NOMO-1 treated with dmso at 0.1 percent for 144 hours (cell line): ENCODE results near the gene HEXA.
A peak's percentile ranks its signal among the peaks of the same experiment; 100 is the strongest.
"Not testable (repeated sequence)": the region's sequence is repeated elsewhere in the genome, so short reads cannot be mapped to it uniquely, and the experiment has no call there.

ENCODE experiments used
- DNase-seq: peaks from one replicate; lab custom pipeline; 2025; ENCODE audit not compliant: unreplicated experiment; lab: John Stamatoyannopoulos, UW

Gene HEXA

DNA sequence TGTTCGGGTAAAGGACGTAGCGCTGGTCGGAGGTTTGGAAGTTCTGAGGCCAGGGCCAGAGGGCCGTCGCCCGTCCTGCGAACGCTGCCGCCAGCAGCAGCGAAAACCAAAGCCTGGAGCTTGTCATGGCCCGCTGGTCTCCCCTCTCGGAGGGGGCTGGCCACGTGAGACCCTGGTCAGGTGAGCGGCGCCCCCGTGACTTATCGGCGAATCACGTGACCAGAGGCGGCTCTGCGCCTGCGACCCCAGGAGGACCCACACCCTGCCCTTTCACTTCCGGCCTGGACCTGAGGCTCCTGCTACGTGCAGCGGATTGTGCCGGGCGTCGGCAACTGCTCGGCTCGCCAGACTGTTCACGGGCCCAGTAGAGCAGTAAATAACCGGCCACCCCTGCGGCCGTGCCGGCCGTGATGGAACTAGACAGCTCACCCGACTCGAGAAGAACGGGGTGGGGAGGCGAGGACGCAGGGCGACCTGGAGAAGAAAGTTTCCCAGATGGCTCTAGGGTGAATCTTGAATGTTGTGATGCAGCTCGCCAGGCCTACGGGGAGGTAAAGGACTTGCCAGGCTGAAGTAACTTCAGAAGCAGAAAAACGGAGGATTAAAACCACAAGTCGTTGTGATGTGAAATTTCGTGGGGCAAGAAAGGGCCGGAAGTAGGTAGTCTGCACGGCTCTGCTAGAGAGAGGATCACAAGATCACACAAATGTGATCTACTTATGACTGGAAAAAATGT is at the start of gene HEXA:
HEXA (minus strand) TSS at position 169 of the 736 bp plus-strand sequence; CDS start at position 127, 42 bp downstream.
- DNase-seq, result peak; percentile 76

DNA sequence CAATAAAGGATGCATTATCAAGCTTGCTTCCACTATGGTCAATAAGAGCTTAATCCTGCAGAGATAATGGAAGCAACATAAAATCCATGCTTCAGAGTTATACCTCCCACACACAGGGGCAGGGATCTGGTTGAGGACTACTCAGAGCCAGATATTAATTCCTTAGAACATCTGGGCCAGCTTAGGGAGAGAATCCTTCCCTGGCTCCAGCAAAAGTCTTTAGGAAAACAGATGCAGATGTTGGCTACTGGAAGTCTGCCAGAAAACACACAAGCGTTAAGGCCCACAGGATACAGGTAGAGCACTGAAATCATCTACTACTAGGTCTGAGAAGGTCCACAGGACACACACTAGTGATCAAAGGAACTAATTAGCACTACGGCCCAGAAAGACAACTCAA is 47.4 kb upstream of the HEXA start:
- no peak for DNase-seq

DNA sequence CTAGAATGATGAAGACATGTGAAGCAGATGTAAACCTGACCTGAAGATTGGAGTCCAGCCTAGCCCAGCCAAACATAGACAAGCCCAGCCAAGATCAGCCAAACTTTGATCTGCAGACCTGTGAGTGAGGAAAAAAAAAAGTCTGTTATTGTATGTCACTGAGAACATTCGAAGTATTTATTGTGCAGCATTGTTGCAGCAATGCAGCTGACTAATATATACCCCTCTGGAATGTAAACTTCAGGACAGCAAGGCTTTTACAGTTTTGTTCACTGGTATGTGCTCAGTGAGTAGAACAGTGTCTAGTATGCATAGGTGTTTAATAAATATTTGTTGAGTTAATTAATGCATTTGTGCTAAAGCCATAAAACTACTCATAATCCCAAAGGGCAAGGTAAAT is 45.7 kb upstream of the HEXA start:
- DNase-seq, result no peak

DNA sequence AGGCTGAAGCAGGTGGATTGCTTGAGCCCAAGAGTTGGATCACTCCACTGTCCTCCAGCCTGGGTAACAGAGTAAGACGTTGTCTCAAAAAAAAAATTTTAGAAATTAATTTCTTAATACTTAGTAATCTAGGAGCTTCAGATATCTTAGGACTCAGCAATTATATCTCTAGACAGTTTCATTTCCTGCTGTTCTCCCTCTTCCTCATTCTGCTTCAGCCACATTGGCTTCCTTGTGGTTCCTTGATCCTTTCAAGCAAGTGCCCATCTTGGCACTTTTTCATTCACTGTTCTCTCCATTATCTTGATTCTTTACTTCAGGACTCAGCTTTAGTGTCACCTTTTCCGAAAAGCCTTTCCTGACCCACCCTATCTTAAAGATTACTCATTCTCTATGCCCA is 44.8 kb upstream of the HEXA start:
- DNase-seq, result peak; percentile 69

DNA sequence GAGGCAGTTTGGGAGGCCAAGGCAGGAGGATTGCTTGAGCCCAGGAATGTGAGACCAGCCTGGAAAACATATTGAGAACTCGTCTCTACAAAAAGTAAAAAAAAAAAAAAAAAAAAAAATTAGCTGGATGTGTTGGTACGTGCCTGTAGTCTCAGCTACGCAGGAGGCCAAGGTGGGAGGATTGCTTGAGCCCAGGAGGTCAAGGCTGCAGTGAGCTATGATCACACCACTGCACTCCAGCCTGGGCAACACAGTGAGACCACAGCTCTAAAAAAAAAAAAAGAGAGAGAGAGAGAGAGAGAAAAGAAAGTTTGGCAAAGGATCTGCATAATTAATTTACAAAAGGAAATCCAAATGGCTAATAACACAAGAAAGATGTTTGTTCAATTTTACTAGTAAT is 44.0 kb upstream of the HEXA start:
- DNase-seq, result not testable (repeated sequence)

DNA sequence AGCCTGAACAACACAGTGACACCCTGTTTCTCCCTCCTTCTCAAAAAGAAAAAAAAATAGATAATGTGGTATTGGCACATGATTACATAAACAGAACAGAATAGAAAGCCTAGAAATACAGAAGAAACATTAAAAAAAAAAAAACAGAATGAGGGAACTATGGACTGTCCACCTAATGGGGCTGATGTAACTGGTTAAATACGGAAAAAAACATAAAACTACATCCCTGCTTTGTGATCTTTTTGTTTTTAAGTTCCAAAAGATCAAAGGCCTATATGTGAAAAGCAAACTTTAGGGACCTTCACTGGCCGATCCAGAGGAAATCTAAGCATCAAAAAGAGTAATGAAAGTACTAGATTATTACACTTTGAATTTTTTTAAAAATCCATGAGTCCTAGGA is 39.5 kb upstream of the HEXA start:
- no peak for DNase-seq

DNA sequence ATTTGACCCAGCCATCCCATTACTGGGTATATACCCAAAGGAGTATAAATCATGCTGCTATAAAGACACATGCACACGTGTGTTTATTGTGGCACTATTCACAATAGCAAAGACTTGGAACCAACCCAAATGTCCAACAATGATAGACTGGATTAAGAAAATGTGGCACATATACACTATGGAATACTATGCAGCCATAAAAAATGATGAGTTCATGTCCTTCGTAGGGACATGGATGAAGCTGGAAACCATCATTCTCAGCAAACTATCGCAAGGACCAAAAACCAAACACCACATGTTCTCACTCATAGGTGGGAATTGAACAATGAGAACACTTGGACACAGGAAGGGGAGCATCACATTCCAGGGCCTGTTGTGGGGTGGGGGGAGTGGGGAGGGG is 37.5 kb upstream of the HEXA start:
- DNase-seq, result not testable (repeated sequence)

DNA sequence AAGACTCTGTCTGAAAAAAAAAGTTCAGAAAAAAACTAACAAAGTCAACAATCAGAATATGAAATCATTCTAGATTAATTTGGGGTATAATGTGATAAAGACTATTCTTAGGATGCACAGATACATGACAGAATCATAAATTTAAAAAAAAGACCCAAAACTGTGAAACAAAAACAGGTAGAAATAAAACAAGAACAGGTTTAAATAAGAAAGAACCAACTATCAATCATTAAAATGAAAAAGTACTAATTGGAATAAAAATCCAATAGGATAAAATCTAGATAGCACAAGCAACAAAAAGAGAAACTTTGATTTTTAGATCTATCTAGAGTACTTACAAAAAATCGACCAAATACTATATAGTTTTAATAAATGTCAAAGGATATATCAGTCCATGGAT is 35.7 kb upstream of the HEXA start:
- DNase-seq, result no peak

DNA sequence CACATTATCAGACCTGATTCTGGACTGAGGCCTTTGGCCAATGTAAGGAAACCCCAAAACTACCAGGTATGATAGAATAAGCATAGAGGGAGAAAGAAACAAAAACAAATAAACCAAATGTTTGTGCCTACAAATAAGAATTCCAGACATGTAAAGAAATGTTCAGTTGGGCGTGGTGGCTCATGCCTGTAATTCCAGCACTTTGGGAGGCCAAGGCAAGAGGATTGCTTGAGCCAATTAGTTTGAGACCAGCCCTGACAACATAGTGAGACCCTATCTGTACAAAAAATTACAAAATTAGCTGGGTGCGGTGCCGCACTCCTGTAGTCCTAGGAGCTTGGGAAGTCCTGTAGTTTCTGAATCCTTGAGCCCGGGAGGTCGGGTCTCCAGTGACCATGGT is 35.3 kb upstream of the HEXA start:
- DNase-seq, result no peak

DNA sequence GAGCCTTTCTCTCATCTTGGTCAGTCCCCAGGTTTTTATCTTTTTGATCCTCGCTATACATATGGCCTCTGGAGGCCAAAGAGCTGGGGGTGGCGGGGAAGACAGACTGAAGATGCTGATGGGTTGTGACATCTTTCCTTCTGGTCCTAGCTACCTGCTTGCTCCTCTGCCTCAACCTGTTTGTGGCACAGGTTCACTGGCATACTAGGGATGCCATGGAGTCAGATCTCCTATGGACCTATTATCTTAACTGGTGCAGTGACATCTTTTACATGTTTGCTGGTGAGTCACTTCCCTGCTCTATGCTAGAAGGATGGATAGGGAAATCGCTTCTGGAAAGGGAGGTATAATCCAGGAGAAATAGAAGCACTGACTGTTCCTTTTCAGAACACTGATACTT is 31.1 kb upstream of the HEXA start:
- no peak for DNase-seq

DNA sequence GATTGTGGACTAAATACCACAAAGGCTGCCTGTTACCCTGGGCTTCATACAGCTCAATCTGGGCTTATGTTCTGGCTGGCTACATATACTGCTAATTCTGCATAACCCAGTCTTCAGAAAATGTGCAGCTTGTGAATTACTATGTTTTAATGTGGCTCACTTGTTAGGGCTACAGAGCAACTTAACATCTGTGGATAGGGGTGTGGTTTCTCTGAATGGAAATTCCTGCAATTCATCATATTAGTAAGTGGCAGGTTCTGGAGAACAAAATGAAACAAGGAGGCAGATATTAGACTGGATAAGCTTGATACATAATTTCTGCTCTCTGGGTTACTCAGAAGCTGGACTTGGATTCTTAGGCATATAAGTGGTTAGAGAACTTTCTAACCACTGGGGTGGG is 29.0 kb upstream of the HEXA start:
- DNase-seq, result no peak

DNA sequence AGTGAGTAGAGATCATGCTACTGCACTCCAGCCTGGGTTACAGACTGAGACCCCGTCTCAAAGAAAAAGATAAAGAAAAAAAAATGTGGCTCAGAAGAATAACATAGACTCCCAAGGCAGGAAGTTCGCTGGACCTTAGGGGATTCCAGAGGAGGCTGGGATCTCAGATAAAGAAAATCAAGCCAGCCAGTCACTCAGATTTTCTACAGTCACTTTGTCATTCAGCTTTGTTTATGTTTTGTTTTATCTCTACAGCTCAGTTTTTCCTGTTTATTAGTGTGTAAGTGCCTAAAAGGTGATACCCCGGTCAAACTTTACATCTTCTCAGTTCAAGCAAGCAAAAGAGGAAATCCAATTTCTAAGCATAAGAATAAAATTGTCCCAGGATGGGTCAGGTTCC is 28.5 kb upstream of the HEXA start:
- no peak for DNase-seq

DNA sequence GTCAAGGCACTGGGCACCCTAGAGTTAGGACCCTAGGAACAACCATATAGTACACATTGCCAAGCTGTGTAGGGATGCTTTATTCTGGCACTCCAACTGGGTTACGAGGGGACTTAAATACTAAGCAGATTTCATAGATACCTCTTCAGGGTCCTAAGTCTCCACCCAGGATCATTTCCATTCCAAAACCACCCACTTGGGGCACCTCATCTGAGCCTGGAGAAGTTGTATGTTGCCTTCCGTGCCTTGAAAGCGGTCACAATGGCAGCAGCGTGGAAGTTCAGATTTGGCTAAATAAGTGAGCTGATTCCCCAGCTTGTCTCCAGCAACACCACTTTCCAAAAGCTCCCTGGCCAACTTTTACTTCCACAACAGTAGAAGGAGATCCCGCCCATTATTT is 26.9 kb upstream of the HEXA start:
- no peak for DNase-seq

DNA sequence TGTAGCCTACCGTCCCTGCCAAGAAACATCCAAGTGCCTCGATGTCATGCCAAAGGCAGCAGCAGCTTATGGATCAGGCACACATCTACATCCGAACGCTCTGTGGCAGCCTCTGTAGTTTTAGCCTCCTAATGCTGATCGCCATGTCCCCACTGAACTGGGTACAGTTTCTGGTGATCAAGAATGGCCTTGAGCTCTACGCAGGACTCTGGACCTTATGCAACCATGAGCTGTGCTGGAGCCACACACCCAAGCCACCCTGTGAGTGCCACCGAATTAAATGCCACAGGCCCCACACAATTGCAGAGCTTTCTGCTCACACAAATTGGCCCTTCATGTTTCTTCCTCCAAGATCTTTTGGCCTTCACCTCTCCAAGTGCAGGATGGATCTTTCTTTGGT is 22.8 kb upstream of the HEXA start:
- DNase-seq, result no peak

DNA sequence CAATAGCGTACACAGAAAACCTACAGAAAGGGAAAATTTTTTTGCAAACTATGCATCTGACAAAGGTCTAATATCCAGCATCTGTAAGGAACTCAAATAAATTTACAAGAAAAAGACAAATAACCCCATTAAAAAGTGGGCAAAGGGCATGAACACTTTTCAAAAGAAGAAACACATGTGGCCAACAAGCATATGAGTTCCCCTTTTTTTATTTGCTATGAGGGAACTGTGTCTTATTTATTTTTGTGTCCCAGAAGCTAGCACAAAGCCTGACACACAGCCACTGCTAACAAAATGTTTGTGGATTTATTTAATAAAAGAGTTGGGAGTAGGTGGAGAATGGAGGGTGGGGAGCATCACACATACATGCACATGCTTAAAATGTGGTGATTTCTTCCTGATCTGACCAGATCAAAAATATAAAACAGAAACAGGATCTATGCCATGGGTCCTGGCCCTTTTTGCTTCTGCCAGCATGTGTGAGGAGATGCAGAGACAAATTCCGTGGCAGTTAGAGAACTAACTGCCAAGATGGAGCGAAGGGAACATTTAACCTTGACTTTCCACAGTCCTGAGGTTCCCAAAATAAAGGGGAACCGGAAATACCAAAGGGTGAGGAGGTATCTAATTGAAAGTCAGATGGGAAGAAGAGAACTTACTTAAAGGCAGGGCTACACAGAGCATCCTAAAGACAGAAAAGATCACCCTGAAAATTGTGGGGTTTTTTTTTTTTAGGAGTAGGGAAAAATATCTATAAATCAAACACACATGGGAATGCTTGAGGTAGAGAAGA is 22.2 kb upstream of the HEXA start, which contains the start of gene TMEM202:
TMEM202 (plus strand) TSS at position 510 of the 793 bp plus-strand sequence; CDS start at position 532, 22 bp downstream.
- DNase-seq, result no peak

DNA sequence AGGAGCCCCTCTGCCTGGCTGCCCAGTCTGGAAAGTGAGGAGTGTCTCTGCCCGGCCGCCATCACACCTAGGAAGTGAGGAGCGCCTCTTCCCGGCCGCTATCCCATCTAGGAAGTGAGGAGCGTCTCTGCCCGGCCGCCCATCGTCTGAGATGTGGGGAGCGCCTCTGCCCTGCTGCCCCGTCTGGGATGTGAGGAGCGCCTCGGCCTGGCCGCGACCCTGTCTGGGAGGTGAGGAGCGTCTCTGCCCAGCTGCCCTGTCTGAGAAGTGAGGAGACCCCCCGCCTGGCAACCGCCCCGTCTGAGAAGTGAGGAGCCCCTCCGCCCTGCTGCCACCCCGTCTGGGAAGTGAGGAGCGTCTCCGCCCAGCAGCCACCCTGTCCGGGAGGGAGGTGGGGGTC is 20.5 kb upstream of the HEXA start:
- not testable (repeated sequence) for DNase-seq

DNA sequence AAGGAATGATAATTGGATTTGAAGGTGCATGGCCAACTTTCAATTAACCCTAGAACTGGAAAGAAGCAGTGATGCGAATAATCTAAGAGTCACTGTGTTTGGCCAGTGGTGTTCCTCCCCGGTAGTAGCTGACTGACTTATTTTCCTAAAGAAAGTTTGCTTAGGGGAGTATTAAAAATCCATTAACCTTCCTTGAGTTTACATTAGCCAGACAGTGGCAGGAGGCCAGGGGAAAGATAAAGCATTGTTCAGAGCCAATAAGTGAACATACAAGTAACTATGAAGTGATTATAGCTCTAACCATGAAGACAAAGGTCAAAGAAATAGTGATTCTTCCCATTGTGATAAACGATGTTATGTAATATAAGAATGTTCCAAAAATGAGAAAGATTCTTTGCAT is 13.4 kb upstream of the HEXA start:
- DNase-seq, result no peak

DNA sequence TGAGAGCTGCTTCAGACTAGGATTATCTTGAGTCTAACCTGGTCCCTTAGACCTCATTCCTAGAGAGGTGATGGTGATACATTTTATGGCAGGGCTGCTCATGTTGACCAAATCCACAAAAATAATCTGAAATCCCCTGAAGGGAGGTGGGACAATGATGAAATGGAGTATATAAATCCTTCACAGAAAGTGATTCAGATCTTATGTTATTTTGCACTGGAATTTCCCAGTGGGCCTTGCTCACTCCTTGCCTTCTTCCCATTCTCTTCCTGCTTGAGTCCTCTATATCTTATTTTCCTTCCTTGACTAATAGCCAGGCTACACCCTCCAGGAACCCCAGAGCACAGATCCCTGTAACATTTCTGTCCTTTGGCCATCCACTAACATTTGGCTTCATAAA is 11.9 kb upstream of the HEXA start:
- no peak for DNase-seq

DNA sequence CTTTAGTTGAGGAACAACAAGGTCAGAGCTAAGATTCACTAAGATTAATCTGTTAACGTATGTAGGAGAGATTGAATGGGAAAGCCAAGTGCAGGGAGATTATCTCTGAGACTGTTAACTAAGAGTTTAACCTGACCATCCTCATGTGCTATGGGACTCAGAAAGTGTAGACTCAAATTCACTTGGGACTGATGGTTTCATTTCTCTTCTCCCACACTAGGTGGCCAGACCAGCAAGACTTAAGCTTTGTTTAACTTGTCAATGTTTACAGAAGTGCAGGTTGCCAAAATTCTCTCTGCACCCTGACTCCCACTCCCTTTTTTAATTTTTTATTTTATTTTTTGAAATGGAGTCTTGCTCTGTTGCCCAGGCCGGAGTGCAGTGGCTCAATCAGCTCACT is 6.3 kb upstream of the HEXA start:
- DNase-seq, result no peak

DNA sequence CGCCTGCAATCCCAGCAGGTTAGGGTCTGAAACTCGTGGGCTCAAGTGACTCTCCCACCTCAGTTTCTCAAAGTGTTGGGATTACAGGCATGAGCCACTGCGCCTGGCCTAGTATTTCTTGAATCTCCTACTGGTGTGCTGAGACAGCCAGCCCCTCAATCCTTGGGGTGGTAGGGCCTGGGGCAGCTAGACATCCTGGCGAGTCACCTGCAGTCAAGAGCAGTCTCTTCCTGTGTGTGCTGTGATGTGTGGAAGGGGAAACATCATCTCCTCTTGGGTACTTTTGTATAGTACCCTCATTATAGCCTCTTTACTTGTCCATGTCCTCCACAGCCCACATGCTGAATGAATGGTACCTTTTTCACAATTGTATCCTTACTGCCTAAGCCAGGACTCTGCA is 4.9 kb upstream of the HEXA start:
- no peak for DNase-seq

DNA sequence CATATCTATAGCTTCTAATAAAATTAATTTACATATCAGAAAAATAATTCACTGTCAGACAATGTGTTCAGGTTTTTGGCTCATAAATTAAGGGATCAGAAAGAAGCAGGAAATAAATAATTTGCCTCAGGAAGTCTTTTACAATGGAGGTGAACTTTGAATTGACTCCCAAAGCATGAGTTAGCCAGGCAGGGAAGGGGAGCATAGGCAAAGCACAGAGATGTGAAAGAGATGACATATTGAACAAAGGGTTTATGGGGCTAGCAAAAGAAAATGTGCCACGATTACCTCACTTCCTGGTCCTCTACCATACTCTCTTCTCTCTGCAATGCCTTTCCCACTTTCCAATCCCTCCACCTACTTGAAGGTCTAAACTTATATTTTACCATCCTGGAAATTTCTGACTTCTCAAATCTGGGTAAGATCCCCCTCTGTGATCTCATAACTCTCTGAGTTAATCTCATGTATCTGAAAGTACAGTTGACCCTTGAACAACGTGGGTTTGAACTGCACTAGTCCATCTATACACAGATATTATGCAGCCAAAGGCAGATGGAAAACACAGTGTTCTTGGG is 4.1 kb upstream of the HEXA start:
- DNase-seq, result no peak

DNA sequence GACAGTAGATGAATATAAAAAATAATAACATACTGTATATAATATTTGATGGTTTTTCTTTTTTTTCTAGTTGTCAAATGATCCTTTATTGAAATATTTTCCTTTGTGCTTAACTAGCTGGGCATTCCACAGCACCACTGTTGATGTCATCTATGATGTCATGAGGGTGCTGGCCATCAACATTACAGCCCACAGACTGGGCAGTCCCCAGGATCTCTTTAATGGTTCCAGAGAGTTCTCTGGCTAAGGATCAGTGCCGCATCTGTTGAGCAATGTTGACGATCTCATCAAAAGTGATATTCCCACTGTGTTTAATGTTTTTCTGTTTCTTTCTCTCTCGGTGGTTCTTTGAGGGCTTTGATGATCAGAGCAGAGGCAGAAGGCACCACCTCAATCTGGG is 3.3 kb upstream of the HEXA start:
- DNase-seq, result not testable (repeated sequence)
